HG03066 (cell line): Measurements from ENCODE around the gene ADORA3.

Source experiments
- ATAC-seq: cut with Tn5 transposase; IDR thresholded peaks from one replicate; pipeline ENCODE4 v1.9.1; 2021; ENCODE audit warnings: low read depth; ENCODE audit not compliant: unreplicated experiment

Gene ADORA3

GRCh38 chr1:111476761-111477309, 26.6 kb downstream of the ADORA3 start:
- peak; percentile 81 for ATAC-seq

- ATAC-seq, result no peak
These were observed 27.2 kb downstream of the ADORA3 start for GRCh38 chr1:111476214-111476613.

GRCh38 chr1:111475701-111476100, 27.7 kb downstream of the ADORA3 start:
- ATAC-seq, result no peak

- no peak for ATAC-seq
These were observed 28.9 kb downstream of the ADORA3 start for GRCh38 chr1:111474521-111474920.

- no peak for ATAC-seq
These were observed 29.3 kb downstream of the ADORA3 start for GRCh38 chr1:111474106-111474505.

- ATAC-seq, result no peak
These were observed 31.9 kb downstream of the ADORA3 start for GRCh38 chr1:111471538-111471937.

GRCh38 chr1:111471012-111471411, 32.4 kb downstream of the ADORA3 start:
- ATAC-seq, result no peak

GRCh38 chr1:111470596-111470995, 32.8 kb downstream of the ADORA3 start:
- no peak for ATAC-seq

- ATAC-seq, result no peak
These were observed 33.9 kb downstream of the ADORA3 start for GRCh38 chr1:111469539-111469938.

GRCh38 chr1:111468717-111469100, 34.7 kb downstream of the ADORA3 start:
- no peak for ATAC-seq

- no peak for ATAC-seq
These were observed 35.3 kb downstream of the ADORA3 start for GRCh38 chr1:111467865-111468716.

- ATAC-seq, result no peak
These were observed 37.0 kb downstream of the ADORA3 start for GRCh38 chr1:111466480-111466879.

- ATAC-seq, result no peak
These were observed 37.7 kb downstream of the ADORA3 start for GRCh38 chr1:111465754-111466153.

GRCh38 chr1:111463029-111463683, 40.3 kb downstream of the ADORA3 start:
- no peak for ATAC-seq

- ATAC-seq, result no peak
These were observed 40.9 kb downstream of the ADORA3 start for GRCh38 chr1:111462370-111463028.

- no peak for ATAC-seq
These were observed 41.7 kb downstream of the ADORA3 start for GRCh38 chr1:111461765-111462164.

- no peak for ATAC-seq
These were observed 47.8 kb downstream of the ADORA3 start for GRCh38 chr1:111455642-111456031.

- ATAC-seq, result no peak
These were observed 48.4 kb downstream of the ADORA3 start for GRCh38 chr1:111454859-111455641.

GRCh38 chr1:111453706-111454105, 49.7 kb downstream of the ADORA3 start:
- no peak for ATAC-seq

- ATAC-seq, result no peak
These were observed 50.9 kb downstream of the ADORA3 start for GRCh38 chr1:111452581-111452980.
